C4-2B (cell line): ENCODE data around the gene DAAM1.

ENCODE experiments used
- H3K27ac ChIP-seq: fragments of 450-650 bp; 2 replicates; pipeline ENCODE4 v1.5.1; 2017
- CTCF ChIP-seq: fragments of 450-650 bp; conservative IDR thresholded peaks from 2 replicates; pipeline ENCODE4 v1.5.1; 2017; ENCODE audit warnings: mild to moderate bottlenecking
- ZFX ChIP-seq: fragments of 450-650 bp; IDR thresholded peaks from 2 replicates; pipeline ENCODE4 v1.6.1; 2017

Gene DAAM1

GRCh38 chr14:59272633-59273032 is 84.2 kb downstream of the DAAM1 start:
- no peak for TF ChIP-seq CTCF
- TF ChIP-seq ZFX = no peak
- H3K27ac ChIP-seq = no peak overlapping the region

GRCh38 chr14:59273737-59274136 is 85.3 kb downstream of the DAAM1 start:
- TF ChIP-seq CTCF (no peak), ZFX (no peak)
- H3K27ac ChIP-seq = no peak overlapping the region

- no peak overlapping the region for H3K27ac ChIP-seq
- no peak for TF ChIP-seq ZFX
These were observed 86.5 kb downstream of the DAAM1 start for GRCh38 chr14:59274991-59275391.

GRCh38 chr14:59275668-59276067 is 87.2 kb downstream of the DAAM1 start:
- TF ChIP-seq CTCF = no peak
- TF ChIP-seq ZFX = no peak
- no peak overlapping the region for H3K27ac ChIP-seq

- TF ChIP-seq CTCF (no peak), ZFX (no peak)
- H3K27ac ChIP-seq = no peak overlapping the region
These were observed 87.8 kb downstream of the DAAM1 start for GRCh38 chr14:59276235-59276634.

- H3K27ac ChIP-seq = no peak overlapping the region
- no peak for TF ChIP-seq ZFX
These were observed 89.2 kb downstream of the DAAM1 start for GRCh38 chr14:59277659-59278058.

GRCh38 chr14:59278111-59278510 is 89.6 kb downstream of the DAAM1 start:
- TF ChIP-seq CTCF (no peak), ZFX (no peak)
- no peak overlapping the region for H3K27ac ChIP-seq

GRCh38 chr14:59280961-59281360 is 92.5 kb downstream of the DAAM1 start:
- TF ChIP-seq ZFX (no peak), CTCF (no peak)
- no peak overlapping the region for H3K27ac ChIP-seq
